DND-41 (cell line): Measurements from ENCODE around the gene LIX1.
A peak's percentile ranks its signal among the peaks of the same experiment; 100 is the strongest.

Source experiments
- ATAC-seq: fragments of 200-7000 bp; cut with Tn5 transposase; 3 replicates; pipeline ENCODE4 v1.9.1; 2021; ENCODE audit warnings: low read depth; ENCODE audit not compliant: insufficient read depth
- DNase-seq: peaks from one replicate; pipeline ENCODE4 v3.0.0-alpha.2; 2020
- H2AFZ ChIP-seq: 2 replicates; pipeline ENCODE4 v1.6.0; 2012; ENCODE audit warnings: low read depth, low read length
- H3K27ac ChIP-seq: 2 replicates; pipeline ENCODE4 v1.5.1; 2012; ENCODE audit warnings: low read length, inconsistent platforms
- H3K27me3 ChIP-seq: fragments of 200-600 bp; sonication (generic); 2 replicates; pipeline ENCODE4 v1.6.0; 2012; ENCODE audit warnings: low read length, mild to moderate bottlenecking, inconsistent platforms; ENCODE audit not compliant: insufficient read depth, poor library complexity
- H3K36me3 ChIP-seq: 2 replicates; pipeline ENCODE4 v1.5.1; 2012; ENCODE audit warnings: low read length, inconsistent platforms; ENCODE audit not compliant: insufficient read depth
- H3K4me1 ChIP-seq: 2 replicates; pipeline ENCODE4 v1.5.1; 2012; ENCODE audit warnings: mild to moderate bottlenecking, low read length; ENCODE audit not compliant: insufficient read depth
- H3K4me2 ChIP-seq: 2 replicates; pipeline ENCODE4 v1.6.0; 2012; ENCODE audit warnings: mild to moderate bottlenecking, moderate library complexity, low read length, inconsistent platforms; ENCODE audit not compliant: insufficient read depth
- H3K4me3 ChIP-seq, 2 experiments: fragments of 200-600 bp in 1 of 2; shearing (Covaris generic) in 1 of 2; 2 replicates each; pipeline ENCODE4 v1.5.1; 2012 to 2016; ENCODE audit warnings: inconsistent platforms in 2 of 2, low read length in 2 of 2, mild to moderate bottlenecking in 2 of 2, low read depth in 1 of 2, moderate library complexity in 1 of 2
- H3K79me2 ChIP-seq: 2 replicates; pipeline ENCODE4 v1.6.0; 2012; ENCODE audit warnings: low read length, inconsistent platforms; ENCODE audit not compliant: insufficient read depth
- H3K9ac ChIP-seq: 2 replicates; pipeline ENCODE4 v1.6.0; 2012; ENCODE audit warnings: low read depth, mild to moderate bottlenecking, inconsistent platforms, low read length, moderate library complexity
- H3K9me3 ChIP-seq: 2 replicates; pipeline ENCODE4 v1.5.1; 2012; ENCODE audit warnings: low read length, moderate library complexity, mild to moderate bottlenecking, inconsistent platforms; ENCODE audit not compliant: insufficient read depth, severe bottlenecking
- H4K20me1 ChIP-seq: 2 replicates; pipeline ENCODE4 v1.6.0; 2012; ENCODE audit warnings: low read length; ENCODE audit not compliant: insufficient read depth
- CTCF ChIP-seq: IDR thresholded peaks from 2 replicates; pipeline ENCODE4 v1.5.1; 2012; ENCODE audit warnings: borderline replicate concordance, low read length, moderate library complexity, mild to moderate bottlenecking; ENCODE audit not compliant: poor library complexity, severe bottlenecking; ENCODE audit errors: extremely low read depth
- EZH2 ChIP-seq: IDR thresholded peaks from 3 replicates; pipeline ENCODE4 v1.6.1; 2012; ENCODE audit warnings: borderline replicate concordance, low read depth, mild to moderate bottlenecking, moderate library complexity, low read length, inconsistent platforms; ENCODE audit not compliant: severe bottlenecking

LIX1 gene

GRCh38 chr5:97046270-97046982 lies 96.0 kb downstream of the LIX1 start:
- DNase-seq = no peak
- no peaks in the 10 kb centered on the region for H4K20me1 ChIP-seq
- H3K9ac ChIP-seq = no peak overlapping the region
- no peak overlapping the region for H3K4me3 ChIP-seq
- peak; percentile 67; the same call in 2 of the 3 replicates for ATAC-seq
- no peaks in the 10 kb centered on the region for H3K9me3 ChIP-seq
- no peaks in the 10 kb centered on the region for H3K27me3 ChIP-seq
- no peak overlapping the region for H2AFZ ChIP-seq
- peaks cover 3% of the 10 kb centered on the region; the same call in 1 of the 2 replicates for H3K4me1 ChIP-seq
- no peak overlapping the region for H3K4me2 ChIP-seq
- no peaks in the 10 kb centered on the region for H3K79me2 ChIP-seq
- no peaks in the 10 kb centered on the region for H3K36me3 ChIP-seq
- TF ChIP-seq CTCF (peak; percentile 48), EZH2 (no peak)
- H3K27ac ChIP-seq = no peak overlapping the region

- no peak overlapping the region for H3K4me2 ChIP-seq
- no peak overlapping the region for H3K27ac ChIP-seq
- no peaks in the 10 kb centered on the region for H3K27me3 ChIP-seq
- no peaks in the 10 kb centered on the region for H3K79me2 ChIP-seq
- no peaks in the 10 kb centered on the region for H3K36me3 ChIP-seq
- no peak overlapping the region for H3K4me3 ChIP-seq
- peaks cover 3% of the 10 kb centered on the region; the same call in 1 of the 2 replicates for H3K4me1 ChIP-seq
- H3K9me3 ChIP-seq = no peaks in the 10 kb centered on the region
- TF ChIP-seq EZH2 (no peak), CTCF (peak; percentile 22)
- no peaks in the 10 kb centered on the region for H4K20me1 ChIP-seq
- DNase-seq (no peak), ATAC-seq (no peak)
- H2AFZ ChIP-seq = no peak overlapping the region
- H3K9ac ChIP-seq = no peak overlapping the region
Measured at GRCh38 chr5:97044052-97044451, 98.4 kb downstream of the LIX1 start.

- DNase-seq (no peak), ATAC-seq (no peak)
- TF ChIP-seq CTCF (no peak), EZH2 (no peak)
- H3K4me2 ChIP-seq = no peak overlapping the region
- H2AFZ ChIP-seq = no peak overlapping the region
- H3K27ac ChIP-seq = no peak overlapping the region
- peaks cover 3% of the 10 kb centered on the region; the same call in 1 of the 2 replicates for H3K4me1 ChIP-seq
- H3K4me3 ChIP-seq = no peak overlapping the region
- no peaks in the 10 kb centered on the region for H3K36me3 ChIP-seq
- no peaks in the 10 kb centered on the region for H3K79me2 ChIP-seq
- H3K9ac ChIP-seq = no peak overlapping the region
- no peaks in the 10 kb centered on the region for H4K20me1 ChIP-seq
- no peaks in the 10 kb centered on the region for H3K9me3 ChIP-seq
- H3K27me3 ChIP-seq = no peaks in the 10 kb centered on the region
Measured at GRCh38 chr5:97043511-97043910, 98.9 kb downstream of the LIX1 start.
